ENCODE results near the gene ORM2. TPM values are rescaled to one million over a fixed set of nuclear protein-coding genes. Genes with fewer than 3 reads are reported as not detected.

The ORM2 gene
- total RNA-seq, 2 donors from 2014 or later: not detected

GRCh38 chr9:114339130-114339908 is 9.7 kb downstream of the ORM2 start:
- Histone ChIP-seq H3K4me3 (no peak overlapping the region), H3K9me3 (no peaks in the 10 kb centered on the region), H3K27ac (no peak overlapping the region), H3K36me3 (replicated peaks in 1 of 2; ENCODE audit: insufficient read depth in 1 of 2, low read depth in 2 of 2) (peaks cover 0 to 11% of the 10 kb centered on the region in 2 donors), H3K4me1 (no peaks in the 10 kb centered on the region), H3K27me3 (no peaks in the 10 kb centered on the region)
- DNase-seq (peak in 3 of 4 donors; percentile 33 to 47 (median 44)), ATAC-seq (peak; percentile 38)
- intact Hi-C loops (cut with DNase I): no loop called here
- TF ChIP-seq CTCF (IDR thresholded peaks at IDR 0.05) (peak in 6 of 7 experiments; percentile 43 to 51 (median 46)), POLR2A (IDR thresholded peaks at IDR 0.05) (no peak)
- WGBS, 2 donors: 77 to 81% methylated on average over 10 to 16 of the region's 16 CpGs

- no peak for DNase-seq
- no peak for ATAC-seq
- intact Hi-C loops (cut with DNase I): no loop called here
These were observed 11.6 kb downstream of the ORM2 start for GRCh38 chr9:114341152-114341830.

GRCh38 chr9:114341991-114342390 is 12.3 kb downstream of the ORM2 start:
- ATAC-seq: no peak
- TF ChIP-seq CTCF (IDR thresholded peaks at IDR 0.05) (no peak), POLR2A (IDR thresholded peaks at IDR 0.05) (no peak)
- WGBS, 2 donors: 73 to 94% methylated on average over 2 to 4 of the region's 4 CpGs
- Histone ChIP-seq H3K4me3 (no peak overlapping the region), H3K9me3 (no peaks in the 10 kb centered on the region), H3K27me3 (no peaks in the 10 kb centered on the region), H3K4me1 (no peaks in the 10 kb centered on the region), H3K36me3 (replicated peaks in 1 of 2; ENCODE audit: insufficient read depth in 1 of 2, low read depth in 2 of 2) (peaks cover 0 to 21% of the 10 kb centered on the region in 2 donors), H3K27ac (no peak overlapping the region)
- intact Hi-C loops (cut with DNase I): no loop called here
- DNase-seq: no peak

More at GRCh38 chr9:114341152-114341830, 11.6 kb downstream of the ORM2 start:
- whole genome bisulfite sequencing, 2 donors: 81 to 84% methylated on average over 12 of the region's 12 CpGs
- H3K4me3 ChIP-seq: no peak overlapping the region
- no peak overlapping the region for H3K27ac ChIP-seq
- H3K4me1 ChIP-seq: no peaks in the 10 kb centered on the region
- peaks cover 0 to 17% of the 10 kb centered on the region in 2 donors for H3K36me3 ChIP-seq (replicated peaks in 1 of 2; ENCODE audit: insufficient read depth in 1 of 2, low read depth in 2 of 2)
- H3K27me3 ChIP-seq: no peaks in the 10 kb centered on the region
- no peak for TF ChIP-seq CTCF (IDR thresholded peaks at IDR 0.05)
- H3K9me3 ChIP-seq: no peaks in the 10 kb centered on the region

- intact Hi-C loops (cut with DNase I): no loop called here
- Histone ChIP-seq H3K4me1 (no peaks in the 10 kb centered on the region), H3K27me3 (no peaks in the 10 kb centered on the region), H3K36me3 (replicated peaks in 1 of 2; ENCODE audit: insufficient read depth in 1 of 2, low read depth in 2 of 2) (peaks cover 0 to 26% of the 10 kb centered on the region in 2 donors), H3K4me3 (no peak overlapping the region), H3K27ac (no peak overlapping the region), H3K9me3 (no peaks in the 10 kb centered on the region)
- TF ChIP-seq POLR2A (IDR thresholded peaks at IDR 0.05) (no peak), CTCF (IDR thresholded peaks at IDR 0.05) (no peak)
- no peak for DNase-seq
- ATAC-seq: no peak
- 78 to 89% methylated on average over 5 of the region's 5 CpGs for WGBS, 2 donors
These were observed 13.2 kb downstream of the ORM2 start for GRCh38 chr9:114342755-114343440.
